ENCODE data around the gene MCF2. TPM values are rescaled to one million over a fixed set of nuclear protein-coding genes. Genes with fewer than 3 reads are reported as not detected.

The MCF2 gene
- total RNA-seq, 1 experiment from 2014 or later = not detected

DNA sequence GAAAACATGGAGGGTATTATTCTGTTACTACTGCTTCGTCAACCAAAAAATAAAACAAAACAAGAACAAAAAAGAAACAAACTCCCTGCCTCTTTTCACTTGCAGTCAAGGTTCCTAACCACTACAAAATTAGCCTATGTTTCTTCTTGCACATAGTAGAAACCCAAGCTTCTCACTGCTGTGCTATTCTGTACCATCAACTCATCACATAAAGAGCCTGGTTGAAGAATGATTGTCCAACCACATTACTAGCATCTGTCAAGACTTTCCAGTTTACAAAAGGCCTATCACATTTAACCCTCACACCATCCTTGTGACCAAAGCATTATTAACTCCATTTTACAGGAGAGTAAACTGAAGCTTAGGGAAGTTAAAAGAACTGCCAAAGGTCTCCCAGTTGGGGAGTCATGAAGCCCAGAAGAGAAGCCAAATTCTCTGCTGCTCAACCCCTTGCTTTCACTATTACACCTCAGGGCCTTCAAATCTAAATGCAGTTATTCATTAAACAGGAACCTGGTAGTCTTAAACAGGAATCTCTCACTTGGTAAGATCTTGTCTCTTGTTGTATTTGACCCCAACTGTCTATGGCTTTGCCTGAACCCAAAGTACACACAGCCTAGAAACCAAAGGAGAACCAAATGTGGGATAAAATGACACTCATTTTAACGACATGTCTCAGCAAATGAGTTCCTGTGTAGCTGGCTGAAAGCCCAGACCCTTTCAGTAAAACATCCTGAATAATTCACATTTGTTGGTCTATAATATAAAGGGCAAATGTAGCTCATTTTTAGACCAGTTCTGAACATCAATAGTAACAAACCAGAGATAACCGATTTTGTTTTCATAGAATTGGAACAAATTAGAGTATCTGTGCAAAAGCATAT is 168.8 kb downstream of the MCF2 start:
- POLR2A ChIA-PET (ENCODE audit: unreplicated experiment) = no interaction called here

DNA sequence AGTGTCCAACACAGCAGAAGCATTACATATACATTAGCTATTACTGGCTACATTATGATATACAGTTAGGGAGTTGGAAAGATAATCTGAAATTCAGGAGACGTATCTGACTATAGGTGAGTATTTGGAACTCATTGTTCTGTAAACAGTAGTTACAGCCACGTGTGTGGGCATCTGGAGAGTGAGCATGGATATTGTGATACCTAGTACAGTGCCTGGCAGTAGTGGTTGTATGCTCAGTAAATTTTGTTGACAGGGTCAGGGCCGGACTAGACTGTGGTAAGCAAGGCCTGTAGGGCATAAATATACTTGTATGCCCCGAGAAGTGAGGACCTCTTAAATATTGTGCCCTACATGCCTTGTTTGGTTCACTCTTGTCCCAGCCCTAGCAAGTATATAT is 174.5 kb downstream of the MCF2 start:
- ChIA-PET CTCF (interaction anchor here (0.5 kb wide), 1 partner anchor 514 kb away, joined by 4 read pairs; no protein-coding TSS in a partner anchor), POLR2A (ENCODE audit: unreplicated experiment) (no interaction called here)
- Histone ChIP-seq H3K79me2 (ENCODE audit: low read depth) (no peaks in the 10 kb centered on the region), H3K27ac (no peak overlapping the region), H3K4me3 (no peak overlapping the region), H3K36me3 (ENCODE audit: low read depth) (no peaks in the 10 kb centered on the region), H3F3A (ENCODE audit: insufficient read depth, low read depth) (no peaks in the 10 kb centered on the region), H3K9me3 (ENCODE audit: insufficient read depth, low read depth) (no peaks in the 10 kb centered on the region), H3K27me3 (ENCODE audit: insufficient read depth, low read depth) (no peaks in the 10 kb centered on the region), H2AFZ (no peak overlapping the region), H3K4me2 (no peak overlapping the region), H4K20me1 (ENCODE audit: insufficient read depth) (no peaks in the 10 kb centered on the region), H3K9me2 (ENCODE audit: insufficient read depth) (no peaks in the 10 kb centered on the region), H3K4me1 (replicated peaks; ENCODE audit: insufficient read depth) (no peaks in the 10 kb centered on the region)
- BruUV-seq (replicated peaks) = no TSS peak
- DNase-seq = no peak
- TF ChIP-seq, protein P1, sequence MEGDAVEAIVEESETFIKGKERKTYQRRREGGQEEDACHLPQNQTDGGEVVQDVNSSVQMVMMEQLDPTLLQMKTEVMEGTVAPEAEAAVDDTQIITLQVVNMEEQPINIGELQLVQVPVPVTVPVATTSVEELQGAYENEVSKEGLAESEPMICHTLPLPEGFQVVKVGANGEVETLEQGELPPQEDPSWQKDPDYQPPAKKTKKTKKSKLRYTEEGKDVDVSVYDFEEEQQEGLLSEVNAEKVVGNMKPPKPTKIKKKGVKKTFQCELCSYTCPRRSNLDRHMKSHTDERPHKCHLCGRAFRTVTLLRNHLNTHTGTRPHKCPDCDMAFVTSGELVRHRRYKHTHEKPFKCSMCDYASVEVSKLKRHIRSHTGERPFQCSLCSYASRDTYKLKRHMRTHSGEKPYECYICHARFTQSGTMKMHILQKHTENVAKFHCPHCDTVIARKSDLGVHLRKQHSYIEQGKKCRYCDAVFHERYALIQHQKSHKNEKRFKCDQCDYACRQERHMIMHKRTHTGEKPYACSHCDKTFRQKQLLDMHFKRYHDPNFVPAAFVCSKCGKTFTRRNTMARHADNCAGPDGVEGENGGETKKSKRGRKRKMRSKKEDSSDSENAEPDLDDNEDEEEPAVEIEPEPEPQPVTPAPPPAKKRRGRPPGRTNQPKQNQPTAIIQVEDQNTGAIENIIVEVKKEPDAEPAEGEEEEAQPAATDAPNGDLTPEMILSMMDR (conservative IDR thresholded peaks at IDR 0.05) = no peak
- TF ChIP-seq EZH2 (IDR thresholded peaks at IDR 0.05; ENCODE audit: low read depth) = no peak
- intact Hi-C loops (cut with micrococcal nuclease; ENCODE audit: unreplicated experiment) = no loop called here

More for the DNA sequence above, 168.8 kb downstream of the MCF2 start:
- no peak overlapping the region for H3K4me3 ChIP-seq
- H3K27ac ChIP-seq = no peak overlapping the region
- DNase-seq = no peak
- H3K9me3 ChIP-seq (ENCODE audit: insufficient read depth, low read depth) = no peaks in the 10 kb centered on the region
- no peak for TF ChIP-seq EZH2 (IDR thresholded peaks at IDR 0.05; ENCODE audit: low read depth)
- TF ChIP-seq, protein P1 (conservative IDR thresholded peaks at IDR 0.05) = no peak
- no peaks in the 10 kb centered on the region for H3K4me1 ChIP-seq (replicated peaks; ENCODE audit: insufficient read depth)
- no peaks in the 10 kb centered on the region for H3F3A ChIP-seq (ENCODE audit: insufficient read depth, low read depth)
- no peaks in the 10 kb centered on the region for H4K20me1 ChIP-seq (ENCODE audit: insufficient read depth)
- H3K9me2 ChIP-seq (ENCODE audit: insufficient read depth) = no peaks in the 10 kb centered on the region
- H3K27me3 ChIP-seq (ENCODE audit: insufficient read depth, low read depth) = no peaks in the 10 kb centered on the region; the same call in 1 of the 2 replicates
- no peaks in the 10 kb centered on the region for H3K36me3 ChIP-seq (ENCODE audit: low read depth)
- CTCF ChIA-PET = no interaction called here
- intact Hi-C loops (cut with micrococcal nuclease; ENCODE audit: unreplicated experiment) = no loop called here
- no peak overlapping the region for H3K4me2 ChIP-seq
- H3K79me2 ChIP-seq (ENCODE audit: low read depth) = no peaks in the 10 kb centered on the region
- no TSS peak for BruUV-seq (replicated peaks)
- no peak overlapping the region for H2AFZ ChIP-seq

DNA sequence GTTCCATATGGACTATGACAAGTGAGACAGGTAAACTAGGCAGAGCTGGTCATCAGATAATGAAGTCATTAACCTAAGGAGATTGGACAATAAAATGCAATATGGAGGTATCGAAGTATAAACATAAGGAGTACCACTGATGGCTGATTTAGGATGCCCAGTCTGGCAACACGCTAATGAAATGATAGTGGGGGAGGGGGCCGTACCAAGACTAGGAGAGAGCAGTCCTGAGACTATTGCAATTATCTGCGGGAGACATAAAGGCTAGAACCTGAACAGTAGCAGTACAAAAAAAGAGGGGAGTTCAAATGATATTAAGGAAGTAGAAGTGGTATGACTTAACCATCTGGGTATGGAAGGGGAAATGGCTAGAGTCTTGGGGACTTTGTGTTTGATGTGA is 175.1 kb downstream of the MCF2 start:
- Histone ChIP-seq H3K36me3 (ENCODE audit: low read depth) (no peaks in the 10 kb centered on the region), H3K9me3 (ENCODE audit: insufficient read depth, low read depth) (no peaks in the 10 kb centered on the region), H3K4me3 (no peak overlapping the region), H3K27me3 (ENCODE audit: insufficient read depth, low read depth) (no peaks in the 10 kb centered on the region), H4K20me1 (ENCODE audit: insufficient read depth) (no peaks in the 10 kb centered on the region), H3K4me2 (no peak overlapping the region), H3K27ac (no peak overlapping the region), H3K9me2 (ENCODE audit: insufficient read depth) (no peaks in the 10 kb centered on the region), H3K4me1 (replicated peaks; ENCODE audit: insufficient read depth) (no peaks in the 10 kb centered on the region), H3K79me2 (ENCODE audit: low read depth) (no peaks in the 10 kb centered on the region), H3F3A (ENCODE audit: insufficient read depth, low read depth) (no peaks in the 10 kb centered on the region), H2AFZ (no peak overlapping the region)
- ChIA-PET POLR2A (ENCODE audit: unreplicated experiment) (no interaction called here), CTCF (no interaction called here)
- no TSS peak for BruUV-seq (replicated peaks)
- intact Hi-C loops (cut with micrococcal nuclease; ENCODE audit: unreplicated experiment) = no loop called here
- no peak for DNase-seq
- TF ChIP-seq, protein P1 (conservative IDR thresholded peaks at IDR 0.05) = no peak
- TF ChIP-seq EZH2 (IDR thresholded peaks at IDR 0.05; ENCODE audit: low read depth) = no peak

Other genes with a start within 250 kb of the MCF2 start
- not detected in 2 replicates for gene F9, start 177.4 kb downstream of the MCF2 start, total RNA-seq (2021)
- gene ATP11C, start 224.9 kb upstream of the MCF2 start, total RNA-seq (2021) = 11.1 and 13.0 TPM in 2 replicates